SK-N-SH (cell line): ENCODE data around the gene PCDH17.

Experiments
- EP300 ChIP-seq, 2 experiments: IDR thresholded peaks; 2 replicates each; pipeline versions ENCODE4 v1.4.0 to v1.6.1; 2012; ENCODE audit warnings: borderline replicate concordance in 1 of 2, low read depth in 1 of 2, low read length in 1 of 2
- EZH2phosphoT487 ChIP-seq: fragments of 200-600 bp; sonication (generic); IDR thresholded peaks from 2 replicates; pipeline ENCODE4 v1.6.1; 2017; ENCODE audit warnings: low read depth, mixed run types, mild to moderate bottlenecking, antibody characterized with exemption, moderate library complexity, borderline replicate concordance
- MXI1 ChIP-seq: IDR thresholded peaks from 2 replicates; pipeline ENCODE4 v1.6.1; 2012; ENCODE audit warnings: mild to moderate bottlenecking, low read depth, low read length, improper control_type of control experiment
- POLR2AphosphoS5 ChIP-seq: IDR thresholded peaks from 2 replicates; pipeline ENCODE4 v1.6.1; 2012; ENCODE audit warnings: low read depth, low read length
- SMC3 ChIP-seq: IDR thresholded peaks from 2 replicates; pipeline ENCODE4 v1.6.1; 2012; ENCODE audit warnings: low read depth, low read length, improper control_type of control experiment
- TAF1 ChIP-seq: IDR thresholded peaks from 2 replicates; pipeline ENCODE4 v1.6.1; 2012; ENCODE audit warnings: low read depth, mild to moderate bottlenecking, low read length, moderate library complexity, borderline replicate concordance
- TF ChIP-seq, protein P1 (sequence below): fragments of 200-600 bp; sonication (generic); IDR thresholded peaks from 2 replicates; pipeline ENCODE4 v1.6.1; 2017; ENCODE audit warnings: antibody characterized with exemption, mild to moderate bottlenecking, moderate library complexity

GRCh38 chr13:57633141-57633949, 1.8 kb downstream of the PCDH17 start:
- TF ChIP-seq, protein P1, sequence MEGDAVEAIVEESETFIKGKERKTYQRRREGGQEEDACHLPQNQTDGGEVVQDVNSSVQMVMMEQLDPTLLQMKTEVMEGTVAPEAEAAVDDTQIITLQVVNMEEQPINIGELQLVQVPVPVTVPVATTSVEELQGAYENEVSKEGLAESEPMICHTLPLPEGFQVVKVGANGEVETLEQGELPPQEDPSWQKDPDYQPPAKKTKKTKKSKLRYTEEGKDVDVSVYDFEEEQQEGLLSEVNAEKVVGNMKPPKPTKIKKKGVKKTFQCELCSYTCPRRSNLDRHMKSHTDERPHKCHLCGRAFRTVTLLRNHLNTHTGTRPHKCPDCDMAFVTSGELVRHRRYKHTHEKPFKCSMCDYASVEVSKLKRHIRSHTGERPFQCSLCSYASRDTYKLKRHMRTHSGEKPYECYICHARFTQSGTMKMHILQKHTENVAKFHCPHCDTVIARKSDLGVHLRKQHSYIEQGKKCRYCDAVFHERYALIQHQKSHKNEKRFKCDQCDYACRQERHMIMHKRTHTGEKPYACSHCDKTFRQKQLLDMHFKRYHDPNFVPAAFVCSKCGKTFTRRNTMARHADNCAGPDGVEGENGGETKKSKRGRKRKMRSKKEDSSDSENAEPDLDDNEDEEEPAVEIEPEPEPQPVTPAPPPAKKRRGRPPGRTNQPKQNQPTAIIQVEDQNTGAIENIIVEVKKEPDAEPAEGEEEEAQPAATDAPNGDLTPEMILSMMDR: peak; percentile 41
- no peak for TF ChIP-seq TAF1
- TF ChIP-seq MXI1: no peak
- TF ChIP-seq EZH2phosphoT487: no peak
- TF ChIP-seq POLR2AphosphoS5: no peak
- TF ChIP-seq SMC3: peak; percentile 26; the same call in 1 of the 2 replicates
- TF ChIP-seq EP300 (IDR thresholded peaks at IDR 0.05; ENCODE audit: borderline replicate concordance in 1 of 2, low read depth in 1 of 2, low read length in 1 of 2): no peak
